Right lobe of liver (tissue), 4 donors: ENCODE measurements around the gene FCGR3A.

Experiments used
- POLR2A ChIP-seq: fragments of 450-650 bp; IDR thresholded peaks from one replicate; pipeline ENCODE4 v1.6.1; 2017; ENCODE audit warnings: antibody characterized with exemption, mild to moderate bottlenecking
- TF ChIP-seq, protein P1 (sequence below), 4 donors: fragments of 200-600 bp in 3 of 4; fragments of 450-650 bp in 1 of 4; IDR thresholded peaks; one replicate each; pipeline versions ENCODE4 v1.5.1 to v1.8.0; 2016 to 2022; ENCODE audit warnings: antibody characterized with exemption in 4 of 4, mild to moderate bottlenecking in 2 of 4
- donor health status: DM: no; HTN: no; CAD: no.
- donor health status: DM: no; HTN: no; CAD: no.
- donor health status: DM: no; HTN: yes; CAD: no.

DNA sequence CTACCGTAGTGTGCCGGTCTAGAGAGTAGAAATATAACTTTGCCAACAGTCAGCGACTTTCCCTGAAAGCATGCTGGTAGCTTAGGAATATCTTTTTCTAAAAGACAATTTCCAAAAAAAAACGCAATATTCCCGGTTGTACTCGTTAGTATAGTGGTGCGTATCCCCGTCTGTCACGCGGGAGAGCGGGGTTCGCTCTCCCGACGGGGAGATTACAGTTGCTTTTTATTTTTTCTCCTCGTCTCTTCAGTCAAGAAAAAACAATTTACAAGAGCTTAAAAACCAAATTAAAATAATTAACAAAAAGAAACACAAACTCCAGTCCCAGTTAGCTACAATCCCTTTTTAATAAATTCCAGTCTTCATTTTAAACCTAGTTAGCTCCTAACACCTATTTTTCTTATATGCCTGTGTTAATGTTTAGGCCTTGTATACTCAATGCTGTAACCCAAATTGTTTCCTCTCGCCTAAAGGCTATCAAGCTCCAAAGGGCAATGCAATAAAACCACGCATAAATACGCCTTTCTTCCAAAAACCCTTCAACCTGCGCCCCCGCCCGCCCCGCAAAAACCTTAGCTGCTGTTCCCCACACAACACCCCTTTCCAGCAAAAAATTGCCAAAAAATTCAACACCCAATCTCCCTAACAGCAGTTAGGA, 17.5 kb downstream of the FCGR3A start:
- TF ChIP-seq, protein P1, sequence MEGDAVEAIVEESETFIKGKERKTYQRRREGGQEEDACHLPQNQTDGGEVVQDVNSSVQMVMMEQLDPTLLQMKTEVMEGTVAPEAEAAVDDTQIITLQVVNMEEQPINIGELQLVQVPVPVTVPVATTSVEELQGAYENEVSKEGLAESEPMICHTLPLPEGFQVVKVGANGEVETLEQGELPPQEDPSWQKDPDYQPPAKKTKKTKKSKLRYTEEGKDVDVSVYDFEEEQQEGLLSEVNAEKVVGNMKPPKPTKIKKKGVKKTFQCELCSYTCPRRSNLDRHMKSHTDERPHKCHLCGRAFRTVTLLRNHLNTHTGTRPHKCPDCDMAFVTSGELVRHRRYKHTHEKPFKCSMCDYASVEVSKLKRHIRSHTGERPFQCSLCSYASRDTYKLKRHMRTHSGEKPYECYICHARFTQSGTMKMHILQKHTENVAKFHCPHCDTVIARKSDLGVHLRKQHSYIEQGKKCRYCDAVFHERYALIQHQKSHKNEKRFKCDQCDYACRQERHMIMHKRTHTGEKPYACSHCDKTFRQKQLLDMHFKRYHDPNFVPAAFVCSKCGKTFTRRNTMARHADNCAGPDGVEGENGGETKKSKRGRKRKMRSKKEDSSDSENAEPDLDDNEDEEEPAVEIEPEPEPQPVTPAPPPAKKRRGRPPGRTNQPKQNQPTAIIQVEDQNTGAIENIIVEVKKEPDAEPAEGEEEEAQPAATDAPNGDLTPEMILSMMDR (IDR thresholded peaks at IDR 0.05): no peak
- no peak for TF ChIP-seq POLR2A
